Parathyroid adenoma (tissue), 2 donors: ENCODE measurements around the gene CDH1.

ENCODE experiments used
- H2AFZ ChIP-seq: fragments of 300-600 bp; sonication (generic); one replicate; pipeline ENCODE4 v1.7.0; 2017; ENCODE audit warnings: antibody characterized with exemption, mild to moderate bottlenecking
- H3K27ac ChIP-seq: fragments of 300-600 bp; sonication (generic); one replicate; pipeline ENCODE4 v1.7.0; 2017
- H3K27me3 ChIP-seq: fragments of 300-600 bp; sonication (generic); one replicate; pipeline ENCODE4 v1.7.0; 2017; ENCODE audit warnings: low read length; ENCODE audit not compliant: control insufficient read depth, insufficient read depth
- H3K36me3 ChIP-seq: fragments of 300-600 bp; sonication (generic); one replicate; pipeline ENCODE4 v1.7.0; 2017; ENCODE audit warnings: low read length; ENCODE audit not compliant: control insufficient read depth, insufficient read depth
- H3K4me1 ChIP-seq: fragments of 300-600 bp; sonication (generic); one replicate; pipeline ENCODE4 v1.7.0; 2017; ENCODE audit warnings: control low read depth
- H3K4me2 ChIP-seq: fragments of 300-600 bp; sonication (generic); one replicate; pipeline ENCODE4 v1.7.0; 2017; ENCODE audit warnings: low read length
- H3K4me3 ChIP-seq: fragments of 300-600 bp; sonication (generic); one replicate; pipeline ENCODE4 v1.7.0; 2017; ENCODE audit warnings: low read depth, low read length
- H3K79me2 ChIP-seq: fragments of 300-600 bp; sonication (generic); one replicate; pipeline ENCODE4 v1.7.0; 2017; ENCODE audit warnings: control low read depth
- H3K9ac ChIP-seq: fragments of 300-600 bp; sonication (generic); one replicate; pipeline ENCODE4 v1.7.0; 2017; ENCODE audit warnings: mild to moderate bottlenecking
- H3K9me3 ChIP-seq: fragments of 300-600 bp; sonication (generic); one replicate; pipeline ENCODE4 v1.7.0; 2017; ENCODE audit warnings: low read length; ENCODE audit not compliant: control insufficient read depth
- TF ChIP-seq, protein P1 (sequence below): fragments of 300-600 bp; sonication (generic); IDR thresholded peaks from one replicate; pipeline ENCODE4 v1.7.0; 2017; ENCODE audit warnings: antibody characterized with exemption, mild to moderate bottlenecking
- donor health status: primary hyperparathyroidism.

The CDH1 gene

DNA sequence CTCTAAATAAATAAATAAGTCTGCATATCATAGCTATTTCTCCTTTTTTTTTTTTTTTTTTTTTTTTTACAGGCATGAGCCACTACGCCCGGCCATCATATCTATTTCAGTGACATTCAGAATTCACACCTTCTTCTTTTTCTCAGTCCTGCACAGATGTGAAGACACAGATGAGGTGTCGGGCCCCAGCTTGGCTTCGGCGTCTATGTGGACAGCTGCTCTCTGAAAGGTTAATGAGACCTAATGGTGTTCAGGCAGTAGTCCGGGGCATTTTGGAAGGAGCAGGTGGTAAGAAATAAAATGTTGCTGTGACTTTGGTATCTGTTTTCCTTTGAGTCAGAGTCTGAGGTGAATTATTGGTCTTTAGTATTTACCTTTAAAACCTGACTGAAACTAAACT is 129.8 kb downstream of the CDH1 start:
- H3K4me1 ChIP-seq, result no peaks in the 10 kb centered on the region
- H3K9ac ChIP-seq, result no peak overlapping the region
- H3K27me3 ChIP-seq, result no peaks in the 10 kb centered on the region
- H3K9me3 ChIP-seq, result no peaks in the 10 kb centered on the region
- H3K36me3 ChIP-seq, result no peaks in the 10 kb centered on the region
- H3K79me2 ChIP-seq, result no peaks in the 10 kb centered on the region
- H2AFZ ChIP-seq, result no peak overlapping the region
- H3K4me3 ChIP-seq, result no peak overlapping the region
- no peak overlapping the region for H3K4me2 ChIP-seq
- no peak overlapping the region for H3K27ac ChIP-seq
- TF ChIP-seq, protein P1, sequence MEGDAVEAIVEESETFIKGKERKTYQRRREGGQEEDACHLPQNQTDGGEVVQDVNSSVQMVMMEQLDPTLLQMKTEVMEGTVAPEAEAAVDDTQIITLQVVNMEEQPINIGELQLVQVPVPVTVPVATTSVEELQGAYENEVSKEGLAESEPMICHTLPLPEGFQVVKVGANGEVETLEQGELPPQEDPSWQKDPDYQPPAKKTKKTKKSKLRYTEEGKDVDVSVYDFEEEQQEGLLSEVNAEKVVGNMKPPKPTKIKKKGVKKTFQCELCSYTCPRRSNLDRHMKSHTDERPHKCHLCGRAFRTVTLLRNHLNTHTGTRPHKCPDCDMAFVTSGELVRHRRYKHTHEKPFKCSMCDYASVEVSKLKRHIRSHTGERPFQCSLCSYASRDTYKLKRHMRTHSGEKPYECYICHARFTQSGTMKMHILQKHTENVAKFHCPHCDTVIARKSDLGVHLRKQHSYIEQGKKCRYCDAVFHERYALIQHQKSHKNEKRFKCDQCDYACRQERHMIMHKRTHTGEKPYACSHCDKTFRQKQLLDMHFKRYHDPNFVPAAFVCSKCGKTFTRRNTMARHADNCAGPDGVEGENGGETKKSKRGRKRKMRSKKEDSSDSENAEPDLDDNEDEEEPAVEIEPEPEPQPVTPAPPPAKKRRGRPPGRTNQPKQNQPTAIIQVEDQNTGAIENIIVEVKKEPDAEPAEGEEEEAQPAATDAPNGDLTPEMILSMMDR, result no peak

DNA sequence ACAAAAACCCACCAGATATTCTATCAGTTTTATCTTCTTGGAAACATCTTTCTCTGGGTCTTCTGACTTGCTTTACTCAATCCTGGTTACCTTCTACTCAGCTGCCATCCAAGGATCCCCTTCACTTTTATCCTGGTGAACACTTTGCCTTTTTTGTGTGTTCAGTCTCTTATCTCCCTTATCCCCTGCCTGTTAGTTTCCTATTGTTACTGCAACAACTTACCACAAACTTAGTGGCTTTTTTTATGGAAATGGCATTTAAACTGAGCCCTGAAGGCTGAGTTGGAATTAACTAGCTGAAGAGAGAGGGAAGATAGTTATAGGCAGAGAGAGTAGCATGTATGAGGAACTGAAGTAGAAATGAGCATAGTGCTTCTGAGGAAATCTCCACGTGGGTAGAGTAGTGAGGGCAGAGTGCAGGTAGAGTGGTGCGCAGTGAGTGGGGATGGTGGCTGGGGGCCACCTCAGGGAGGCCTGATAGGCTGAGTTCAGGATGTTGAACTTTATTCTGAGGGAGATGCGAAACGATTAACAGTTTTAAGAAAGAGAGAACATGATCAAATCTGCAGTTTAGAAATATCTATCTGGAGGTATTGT is 132.5 kb downstream of the CDH1 start:
- Histone ChIP-seq H2AFZ (no peak overlapping the region), H3K4me1 (no peaks in the 10 kb centered on the region), H3K4me3 (no peak overlapping the region), H3K27ac (no peak overlapping the region), H3K9me3 (no peaks in the 10 kb centered on the region), H3K79me2 (no peaks in the 10 kb centered on the region), H3K27me3 (no peaks in the 10 kb centered on the region), H3K9ac (no peak overlapping the region), H3K36me3 (no peaks in the 10 kb centered on the region), H3K4me2 (no peak overlapping the region)
- TF ChIP-seq, protein P1, result no peak

DNA sequence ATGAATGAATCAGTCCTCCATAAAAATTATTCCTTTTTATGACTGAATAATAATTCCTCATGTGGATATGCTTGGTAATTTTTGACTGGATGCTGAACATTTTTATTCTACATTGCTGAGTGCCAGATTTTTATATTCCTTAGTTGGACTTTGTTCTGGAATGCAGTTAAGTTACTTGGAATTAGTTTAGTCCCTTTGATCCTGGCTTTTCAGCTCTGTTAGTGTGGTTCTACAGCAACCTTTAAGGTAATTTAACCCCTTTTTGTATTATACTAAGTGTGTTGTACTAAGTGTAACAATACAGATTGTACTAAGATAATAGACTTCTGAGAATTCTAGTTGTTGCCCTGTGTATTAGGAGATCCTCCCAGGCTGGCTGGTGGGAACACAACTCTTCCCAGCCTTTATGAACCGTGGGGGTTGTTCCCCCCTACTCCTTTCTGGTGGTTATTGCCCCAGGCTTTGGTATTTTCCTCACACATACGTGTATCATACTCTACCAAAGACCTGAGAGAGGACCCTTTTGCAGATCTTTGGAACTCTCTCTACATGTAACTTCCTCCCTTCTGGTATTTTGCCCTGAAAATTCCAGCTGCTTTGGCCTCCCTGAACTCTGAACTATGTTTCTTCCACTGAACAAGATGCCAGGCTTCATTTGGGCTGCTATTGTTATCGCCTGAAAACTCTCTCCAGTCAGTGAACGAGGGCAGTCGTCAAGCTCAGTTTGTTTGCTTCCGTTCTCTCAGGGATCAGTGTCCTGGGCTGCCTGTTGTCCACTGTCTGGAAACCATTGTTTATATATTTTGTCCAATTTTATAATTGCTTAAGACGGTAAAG is 136.8 kb downstream of the CDH1 start:
- Histone ChIP-seq H3K27me3 (no peaks in the 10 kb centered on the region), H3K4me3 (no peak overlapping the region), H3K4me1 (no peaks in the 10 kb centered on the region), H3K27ac (no peak overlapping the region), H3K9ac (no peak overlapping the region), H3K9me3 (no peaks in the 10 kb centered on the region), H2AFZ (no peak overlapping the region), H3K79me2 (no peaks in the 10 kb centered on the region), H3K4me2 (no peak overlapping the region), H3K36me3 (no peaks in the 10 kb centered on the region)
- TF ChIP-seq, protein P1, result no peak

DNA sequence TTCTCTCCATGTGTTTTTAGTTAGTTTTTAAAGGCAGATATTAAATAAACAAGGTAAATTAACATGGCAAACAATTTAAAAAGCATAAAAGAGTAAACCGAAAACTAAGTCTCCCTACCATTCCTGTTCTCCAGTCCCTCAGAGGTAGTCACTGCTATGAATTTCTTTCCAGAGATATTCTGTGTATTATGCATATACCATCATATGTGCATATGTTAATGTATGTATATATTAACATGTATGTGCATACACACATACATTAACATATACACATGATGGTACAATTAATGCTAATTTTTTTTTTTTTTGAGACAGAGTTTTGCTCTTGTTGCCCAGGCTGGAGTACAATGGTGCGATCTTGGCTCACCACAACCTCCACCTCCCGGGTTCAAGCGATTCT is 138.8 kb downstream of the CDH1 start:
- Histone ChIP-seq H3K9ac (no peak overlapping the region), H3K4me1 (no peaks in the 10 kb centered on the region), H3K27me3 (no peaks in the 10 kb centered on the region), H3K4me3 (no peak overlapping the region), H3K79me2 (no peaks in the 10 kb centered on the region), H3K4me2 (no peak overlapping the region), H3K9me3 (no peaks in the 10 kb centered on the region), H3K36me3 (no peaks in the 10 kb centered on the region), H2AFZ (no peak overlapping the region), H3K27ac (no peak overlapping the region)
- TF ChIP-seq, protein P1, result no peak

DNA sequence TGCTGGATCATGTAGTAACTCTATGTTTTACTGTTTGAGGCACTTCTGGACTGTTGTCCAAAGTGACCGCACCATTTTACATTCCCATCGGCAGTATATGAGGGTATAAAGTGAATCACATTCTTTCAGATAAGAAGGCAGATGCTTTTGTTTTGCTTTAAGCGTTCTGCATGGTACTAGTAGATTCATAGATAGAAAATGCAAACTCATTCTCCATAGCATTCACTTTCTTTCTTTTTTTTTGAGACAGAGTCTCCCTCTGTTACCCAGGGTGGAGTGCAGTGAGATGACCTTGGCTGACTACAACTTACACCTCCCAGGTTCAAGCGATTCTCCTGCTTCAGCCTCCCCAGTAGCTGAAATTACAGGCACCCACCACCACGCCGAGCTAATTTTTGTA is 146.6 kb downstream of the CDH1 start:
- no peak overlapping the region for H3K4me2 ChIP-seq
- H2AFZ ChIP-seq, result no peak overlapping the region
- H3K4me3 ChIP-seq, result no peak overlapping the region
- no peak overlapping the region for H3K27ac ChIP-seq
- H3K36me3 ChIP-seq, result no peaks in the 10 kb centered on the region
- H3K79me2 ChIP-seq, result no peaks in the 10 kb centered on the region
- H3K27me3 ChIP-seq, result no peaks in the 10 kb centered on the region
- no peaks in the 10 kb centered on the region for H3K9me3 ChIP-seq
- TF ChIP-seq, protein P1, result no peak
- no peaks in the 10 kb centered on the region for H3K4me1 ChIP-seq
- H3K9ac ChIP-seq, result no peak overlapping the region
